Measurements from ENCODE around the gene VPS37D.

Gene VPS37D

DNA sequence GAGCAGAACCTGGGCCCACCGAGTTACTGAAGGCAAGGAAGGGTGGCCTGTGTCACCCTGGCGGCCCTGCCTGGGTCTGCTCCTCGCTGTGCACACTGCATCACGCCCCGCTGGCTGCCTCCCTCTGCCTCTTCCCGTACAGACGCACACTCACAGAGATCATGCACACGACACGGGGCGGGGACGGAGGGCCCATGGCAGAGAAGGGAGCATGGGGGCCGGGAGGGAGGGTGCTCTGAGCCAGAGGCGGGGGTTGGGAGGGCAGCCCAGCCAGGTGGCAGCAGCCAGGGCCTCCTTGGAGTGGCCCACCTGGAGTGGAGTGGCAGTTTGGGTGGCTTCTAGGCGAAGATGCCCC is 32.4 kb downstream of the VPS37D start:
- TF ChIP-seq GLIS3 (CRISPR knock-in tag; IDR thresholded peaks at IDR 0.05) (no peak), ARNTL (CRISPR knock-in tag; IDR thresholded peaks at IDR 0.05; ENCODE audit: borderline replicate concordance, low read depth) (no peak)
- ATAC-seq = no peak

DNA sequence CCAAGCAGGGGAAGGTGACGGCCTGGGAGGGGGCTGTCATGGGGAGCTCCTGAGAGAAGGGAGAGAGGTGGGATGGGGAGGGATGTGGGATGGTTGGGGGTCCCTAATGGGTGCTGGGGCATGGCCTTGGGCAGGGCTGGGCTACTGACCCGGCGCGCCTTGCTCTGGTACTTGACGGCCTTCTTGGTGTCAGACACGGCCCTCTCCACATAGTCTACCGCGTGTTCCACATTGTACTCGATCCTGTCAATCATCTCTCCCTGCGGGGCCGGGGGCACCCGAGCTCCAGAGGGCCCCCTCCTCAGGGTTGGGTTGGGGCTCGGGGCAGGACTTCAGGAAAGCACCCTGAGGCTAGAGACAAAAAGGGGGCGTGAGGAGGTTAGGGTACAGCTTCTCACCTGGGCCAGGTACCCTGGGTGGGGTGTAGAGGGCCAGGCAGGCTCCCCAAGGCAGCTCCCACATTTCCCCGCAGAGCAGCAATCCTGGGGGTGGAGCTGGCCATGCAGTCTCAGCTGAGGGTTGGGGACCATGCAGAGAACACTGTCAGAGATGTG is 33.0 kb downstream of the VPS37D start:
- no peak for ATAC-seq
- TF ChIP-seq TCF4 (CRISPR knock-in tag; IDR thresholded peaks at IDR 0.05; ENCODE audit: borderline replicate concordance) = no peak

DNA sequence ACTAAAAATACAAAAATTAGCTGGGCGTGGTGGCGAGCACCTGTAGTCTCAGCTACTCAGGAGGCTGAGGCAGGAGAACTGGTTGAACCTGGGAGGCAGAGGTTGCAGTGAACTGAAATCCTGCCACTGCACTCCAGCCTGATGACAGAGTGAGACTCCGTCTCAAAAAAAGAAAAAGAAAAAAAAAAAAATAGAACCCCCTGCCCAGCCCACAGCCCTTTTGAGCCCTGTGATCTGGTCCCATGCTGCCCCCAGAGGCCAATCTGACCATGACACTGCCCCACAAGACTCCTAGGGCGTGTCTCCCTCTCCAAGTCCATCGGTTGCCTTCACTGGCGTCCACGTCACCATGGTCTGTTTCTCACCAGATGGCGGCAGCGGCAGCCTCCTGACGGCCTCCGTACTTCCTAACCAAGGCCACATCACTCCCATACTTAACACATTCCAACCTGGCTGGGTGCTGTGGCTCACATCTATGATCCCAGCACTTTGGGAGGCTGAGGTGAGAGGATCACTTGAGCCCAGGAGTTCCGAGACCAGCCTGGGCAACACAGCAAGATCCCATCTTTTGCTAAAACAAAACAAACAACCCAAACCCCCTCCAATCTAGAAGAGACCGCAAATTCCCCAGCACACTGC is 33.8 kb downstream of the VPS37D start:
- TF ChIP-seq RARB (CRISPR knock-in tag; IDR thresholded peaks at IDR 0.05) (no peak), ISL1 (CRISPR knock-in tag; IDR thresholded peaks at IDR 0.05) (no peak), ZNF8 (CRISPR knock-in tag; IDR thresholded peaks at IDR 0.05) (no peak), BACH2 (CRISPR knock-in tag; IDR thresholded peaks at IDR 0.05; ENCODE audit: borderline replicate concordance) (no peak), CSDC2 (CRISPR knock-in tag; IDR thresholded peaks at IDR 0.05) (no peak), OSR1 (CRISPR knock-in tag; IDR thresholded peaks at IDR 0.05) (no peak), TCF4 (CRISPR knock-in tag; IDR thresholded peaks at IDR 0.05; ENCODE audit: borderline replicate concordance) (no peak), ESRRG (CRISPR knock-in tag; IDR thresholded peaks at IDR 0.05) (no peak), ZNF70 (CRISPR knock-in tag; IDR thresholded peaks at IDR 0.05) (no peak), ZNF565 (CRISPR knock-in tag; conservative IDR thresholded peaks at IDR 0.05; ENCODE audit: low read depth) (no peak), GLIS3 (CRISPR knock-in tag; IDR thresholded peaks at IDR 0.05) (no peak), ZFP30 (CRISPR knock-in tag; IDR thresholded peaks at IDR 0.05) (no peak), ZFP3 (CRISPR knock-in tag; IDR thresholded peaks at IDR 0.05) (no peak), PPARA (CRISPR knock-in tag; IDR thresholded peaks at IDR 0.05; ENCODE audit: borderline replicate concordance) (no peak)
- TF ChIP-seq, protein P1, sequence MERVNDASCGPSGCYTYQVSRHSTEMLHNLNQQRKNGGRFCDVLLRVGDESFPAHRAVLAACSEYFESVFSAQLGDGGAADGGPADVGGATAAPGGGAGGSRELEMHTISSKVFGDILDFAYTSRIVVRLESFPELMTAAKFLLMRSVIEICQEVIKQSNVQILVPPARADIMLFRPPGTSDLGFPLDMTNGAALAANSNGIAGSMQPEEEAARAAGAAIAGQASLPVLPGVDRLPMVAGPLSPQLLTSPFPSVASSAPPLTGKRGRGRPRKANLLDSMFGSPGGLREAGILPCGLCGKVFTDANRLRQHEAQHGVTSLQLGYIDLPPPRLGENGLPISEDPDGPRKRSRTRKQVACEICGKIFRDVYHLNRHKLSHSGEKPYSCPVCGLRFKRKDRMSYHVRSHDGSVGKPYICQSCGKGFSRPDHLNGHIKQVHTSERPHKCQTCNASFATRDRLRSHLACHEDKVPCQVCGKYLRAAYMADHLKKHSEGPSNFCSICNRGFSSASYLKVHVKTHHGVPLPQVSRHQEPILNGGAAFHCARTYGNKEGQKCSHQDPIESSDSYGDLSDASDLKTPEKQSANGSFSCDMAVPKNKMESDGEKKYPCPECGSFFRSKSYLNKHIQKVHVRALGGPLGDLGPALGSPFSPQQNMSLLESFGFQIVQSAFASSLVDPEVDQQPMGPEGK (CRISPR knock-in tag; IDR thresholded peaks at IDR 0.05; ENCODE audit: borderline replicate concordance) = no peak
- TF ChIP-seq, protein P2, sequence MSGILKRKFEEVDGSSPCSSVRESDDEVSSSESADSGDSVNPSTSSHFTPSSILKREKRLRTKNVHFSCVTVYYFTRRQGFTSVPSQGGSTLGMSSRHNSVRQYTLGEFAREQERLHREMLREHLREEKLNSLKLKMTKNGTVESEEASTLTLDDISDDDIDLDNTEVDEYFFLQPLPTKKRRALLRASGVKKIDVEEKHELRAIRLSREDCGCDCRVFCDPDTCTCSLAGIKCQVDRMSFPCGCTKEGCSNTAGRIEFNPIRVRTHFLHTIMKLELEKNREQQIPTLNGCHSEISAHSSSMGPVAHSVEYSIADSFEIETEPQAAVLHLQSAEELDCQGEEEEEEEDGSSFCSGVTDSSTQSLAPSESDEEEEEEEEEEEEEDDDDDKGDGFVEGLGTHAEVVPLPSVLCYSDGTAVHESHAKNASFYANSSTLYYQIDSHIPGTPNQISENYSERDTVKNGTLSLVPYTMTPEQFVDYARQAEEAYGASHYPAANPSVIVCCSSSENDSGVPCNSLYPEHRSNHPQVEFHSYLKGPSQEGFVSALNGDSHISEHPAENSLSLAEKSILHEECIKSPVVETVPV (CRISPR knock-in tag; IDR thresholded peaks at IDR 0.05) = no peak
- TF ChIP-seq, protein P3, sequence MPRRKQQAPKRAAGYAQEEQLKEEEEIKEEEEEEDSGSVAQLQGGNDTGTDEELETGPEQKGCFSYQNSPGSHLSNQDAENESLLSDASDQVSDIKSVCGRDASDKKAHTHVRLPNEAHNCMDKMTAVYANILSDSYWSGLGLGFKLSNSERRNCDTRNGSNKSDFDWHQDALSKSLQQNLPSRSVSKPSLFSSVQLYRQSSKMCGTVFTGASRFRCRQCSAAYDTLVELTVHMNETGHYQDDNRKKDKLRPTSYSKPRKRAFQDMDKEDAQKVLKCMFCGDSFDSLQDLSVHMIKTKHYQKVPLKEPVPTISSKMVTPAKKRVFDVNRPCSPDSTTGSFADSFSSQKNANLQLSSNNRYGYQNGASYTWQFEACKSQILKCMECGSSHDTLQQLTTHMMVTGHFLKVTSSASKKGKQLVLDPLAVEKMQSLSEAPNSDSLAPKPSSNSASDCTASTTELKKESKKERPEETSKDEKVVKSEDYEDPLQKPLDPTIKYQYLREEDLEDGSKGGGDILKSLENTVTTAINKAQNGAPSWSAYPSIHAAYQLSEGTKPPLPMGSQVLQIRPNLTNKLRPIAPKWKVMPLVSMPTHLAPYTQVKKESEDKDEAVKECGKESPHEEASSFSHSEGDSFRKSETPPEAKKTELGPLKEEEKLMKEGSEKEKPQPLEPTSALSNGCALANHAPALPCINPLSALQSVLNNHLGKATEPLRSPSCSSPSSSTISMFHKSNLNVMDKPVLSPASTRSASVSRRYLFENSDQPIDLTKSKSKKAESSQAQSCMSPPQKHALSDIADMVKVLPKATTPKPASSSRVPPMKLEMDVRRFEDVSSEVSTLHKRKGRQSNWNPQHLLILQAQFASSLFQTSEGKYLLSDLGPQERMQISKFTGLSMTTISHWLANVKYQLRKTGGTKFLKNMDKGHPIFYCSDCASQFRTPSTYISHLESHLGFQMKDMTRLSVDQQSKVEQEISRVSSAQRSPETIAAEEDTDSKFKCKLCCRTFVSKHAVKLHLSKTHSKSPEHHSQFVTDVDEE (CRISPR knock-in tag; IDR thresholded peaks at IDR 0.05) = no peak
- TF ChIP-seq, protein P4, sequence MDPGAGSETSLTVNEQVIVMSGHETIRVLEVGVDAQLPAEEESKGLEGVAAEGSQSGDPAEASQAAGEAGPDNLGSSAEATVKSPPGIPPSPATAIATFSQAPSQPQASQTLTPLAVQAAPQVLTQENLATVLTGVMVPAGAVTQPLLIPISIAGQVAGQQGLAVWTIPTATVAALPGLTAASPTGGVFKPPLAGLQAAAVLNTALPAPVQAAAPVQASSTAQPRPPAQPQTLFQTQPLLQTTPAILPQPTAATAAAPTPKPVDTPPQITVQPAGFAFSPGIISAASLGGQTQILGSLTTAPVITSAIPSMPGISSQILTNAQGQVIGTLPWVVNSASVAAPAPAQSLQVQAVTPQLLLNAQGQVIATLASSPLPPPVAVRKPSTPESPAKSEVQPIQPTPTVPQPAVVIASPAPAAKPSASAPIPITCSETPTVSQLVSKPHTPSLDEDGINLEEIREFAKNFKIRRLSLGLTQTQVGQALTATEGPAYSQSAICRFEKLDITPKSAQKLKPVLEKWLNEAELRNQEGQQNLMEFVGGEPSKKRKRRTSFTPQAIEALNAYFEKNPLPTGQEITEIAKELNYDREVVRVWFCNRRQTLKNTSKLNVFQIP (CRISPR knock-in tag; IDR thresholded peaks at IDR 0.05; ENCODE audit: borderline replicate concordance, low read depth) = no peak
- TF ChIP-seq, protein P5, sequence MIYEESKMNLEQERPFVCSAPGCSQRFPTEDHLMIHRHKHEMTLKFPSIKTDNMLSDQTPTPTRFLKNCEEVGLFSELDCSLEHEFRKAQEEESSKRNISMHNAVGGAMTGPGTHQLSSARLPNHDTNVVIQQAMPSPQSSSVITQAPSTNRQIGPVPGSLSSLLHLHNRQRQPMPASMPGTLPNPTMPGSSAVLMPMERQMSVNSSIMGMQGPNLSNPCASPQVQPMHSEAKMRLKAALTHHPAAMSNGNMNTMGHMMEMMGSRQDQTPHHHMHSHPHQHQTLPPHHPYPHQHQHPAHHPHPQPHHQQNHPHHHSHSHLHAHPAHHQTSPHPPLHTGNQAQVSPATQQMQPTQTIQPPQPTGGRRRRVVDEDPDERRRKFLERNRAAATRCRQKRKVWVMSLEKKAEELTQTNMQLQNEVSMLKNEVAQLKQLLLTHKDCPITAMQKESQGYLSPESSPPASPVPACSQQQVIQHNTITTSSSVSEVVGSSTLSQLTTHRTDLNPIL (CRISPR knock-in tag; IDR thresholded peaks at IDR 0.05; ENCODE audit: low read depth) = no peak

More for the DNA sequence above, 33.8 kb downstream of the VPS37D start:
- ATAC-seq = peak; percentile 48

Measured in SK-N-SH treated with all-trans-retinoic acid at 6 μM for 48 hours (cell line).